Cortex of kidney (tissue), 1 donor: ENCODE measurements around the gene MANSC1.
"Not testable (repeated sequence)": the region's sequence is repeated elsewhere in the genome, so short reads cannot be mapped to it uniquely, and the experiment has no call there.

Source experiments
- DNase-seq: peaks from one replicate; lab custom pipeline; 2025; lab: John Stamatoyannopoulos, UW

Gene MANSC1

DNA sequence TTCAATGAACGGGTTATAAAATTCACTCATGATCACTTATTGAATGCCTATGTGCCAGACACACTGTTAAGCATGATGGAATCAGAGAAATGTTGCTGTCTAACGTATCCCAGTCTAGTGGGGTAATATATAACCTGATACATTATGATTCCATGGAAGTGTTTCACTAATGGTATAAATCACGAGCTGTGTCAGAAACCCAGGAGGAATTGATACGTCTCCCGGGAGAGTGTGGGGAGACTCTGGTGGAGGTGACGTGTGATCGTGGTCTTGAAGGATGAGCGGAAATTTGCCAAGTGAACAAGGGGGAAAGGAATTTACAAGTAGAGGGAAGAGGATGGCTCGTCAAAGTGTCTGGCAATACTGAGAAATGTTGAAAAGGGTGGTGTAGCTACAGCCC is 26.5 kb downstream of the MANSC1 start:
- no peak for DNase-seq

DNA sequence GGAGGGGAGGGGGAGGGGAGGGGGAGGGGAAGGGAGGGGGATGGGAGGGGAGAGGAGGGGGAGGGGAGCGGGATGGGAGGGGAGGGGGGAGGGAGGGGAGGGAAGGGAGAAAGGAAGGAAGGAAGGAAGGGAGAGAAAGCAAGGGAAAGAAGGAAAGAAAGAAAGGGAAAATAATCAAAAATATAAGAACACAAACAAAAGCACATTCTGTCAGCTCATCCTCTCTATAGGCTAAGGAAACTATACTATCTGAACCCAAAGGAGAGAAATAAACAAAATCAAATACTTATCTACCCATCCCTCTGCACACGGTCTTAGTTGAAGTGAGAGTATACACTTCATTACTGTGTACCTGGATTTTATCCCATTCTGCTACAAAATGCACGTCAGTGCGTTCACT is 26.9 kb downstream of the MANSC1 start:
- DNase-seq, result no peak

DNA sequence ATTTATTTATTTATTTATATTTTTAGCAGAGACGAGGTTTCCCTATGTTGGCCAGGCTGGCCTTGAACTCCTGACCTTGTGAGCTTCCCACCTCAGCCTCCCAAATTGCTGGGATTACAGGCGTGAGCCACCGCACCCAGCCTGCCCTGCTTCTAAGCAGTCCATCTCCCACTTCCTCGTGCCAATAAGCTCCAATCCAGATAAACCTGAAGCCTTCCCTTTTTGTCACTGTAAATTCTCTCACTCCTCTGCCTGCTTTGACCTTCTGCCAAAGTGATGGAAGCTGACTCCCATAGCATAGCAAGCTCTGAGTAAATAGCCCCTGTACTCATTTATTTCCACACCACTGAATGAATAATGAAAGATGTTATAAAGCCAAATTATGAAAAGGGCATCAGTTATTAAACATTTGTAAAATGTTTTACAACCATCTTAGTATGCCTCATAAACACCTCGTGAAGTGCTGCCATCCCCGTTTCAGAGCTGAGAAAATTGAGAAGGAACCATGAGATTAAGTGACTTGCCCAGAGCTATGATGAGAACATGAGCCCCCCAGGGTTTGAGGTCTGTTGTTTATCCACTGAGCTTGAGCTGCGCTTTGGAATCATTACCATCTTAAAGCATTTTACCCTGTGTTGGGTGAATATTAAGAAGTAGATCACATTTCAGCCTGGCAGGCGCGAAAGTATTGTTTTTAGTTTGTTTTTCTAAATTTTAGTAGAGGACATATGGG is 30.4 kb downstream of the MANSC1 start:
- no peak for DNase-seq

DNA sequence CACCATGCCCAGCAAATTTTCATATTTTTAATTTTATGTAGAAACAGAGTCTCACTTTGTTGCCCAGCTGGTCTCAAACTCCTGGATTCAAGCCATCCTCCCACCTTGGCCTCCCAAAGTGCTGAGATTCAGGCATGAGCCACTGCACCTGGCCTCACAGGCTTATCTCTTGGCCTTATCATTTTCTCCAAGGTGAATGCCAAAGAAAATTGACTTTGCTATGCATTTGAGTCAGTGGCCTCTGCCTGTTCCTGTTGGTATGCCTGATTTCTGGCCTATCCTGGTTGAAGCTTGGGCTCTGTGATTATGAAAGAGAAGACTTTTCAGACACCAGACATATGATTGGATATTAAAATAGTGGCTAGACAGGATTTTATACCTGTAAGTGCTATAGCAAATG is 34.2 kb downstream of the MANSC1 start:
- DNase-seq, result no peak

DNA sequence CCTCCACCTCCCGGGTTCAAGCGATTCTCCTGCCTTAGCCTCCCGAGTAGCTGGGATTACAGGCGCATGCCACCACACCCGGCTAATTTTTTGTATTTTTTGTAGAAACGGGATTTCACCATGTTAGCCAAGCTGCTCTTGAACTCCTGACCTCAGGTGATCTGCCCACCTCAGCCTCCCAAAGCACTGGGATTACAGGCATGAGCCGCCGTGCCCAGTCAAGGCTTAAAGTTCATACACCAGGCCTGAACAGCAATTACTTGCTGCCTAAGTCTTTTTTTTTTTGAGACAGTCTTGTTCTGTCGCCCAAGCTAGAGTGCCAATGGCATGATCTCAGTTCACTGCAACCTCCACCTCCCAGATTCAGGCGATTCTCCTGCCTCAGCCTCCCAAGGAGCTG is 39.3 kb downstream of the MANSC1 start:
- not testable (repeated sequence) for DNase-seq

DNA sequence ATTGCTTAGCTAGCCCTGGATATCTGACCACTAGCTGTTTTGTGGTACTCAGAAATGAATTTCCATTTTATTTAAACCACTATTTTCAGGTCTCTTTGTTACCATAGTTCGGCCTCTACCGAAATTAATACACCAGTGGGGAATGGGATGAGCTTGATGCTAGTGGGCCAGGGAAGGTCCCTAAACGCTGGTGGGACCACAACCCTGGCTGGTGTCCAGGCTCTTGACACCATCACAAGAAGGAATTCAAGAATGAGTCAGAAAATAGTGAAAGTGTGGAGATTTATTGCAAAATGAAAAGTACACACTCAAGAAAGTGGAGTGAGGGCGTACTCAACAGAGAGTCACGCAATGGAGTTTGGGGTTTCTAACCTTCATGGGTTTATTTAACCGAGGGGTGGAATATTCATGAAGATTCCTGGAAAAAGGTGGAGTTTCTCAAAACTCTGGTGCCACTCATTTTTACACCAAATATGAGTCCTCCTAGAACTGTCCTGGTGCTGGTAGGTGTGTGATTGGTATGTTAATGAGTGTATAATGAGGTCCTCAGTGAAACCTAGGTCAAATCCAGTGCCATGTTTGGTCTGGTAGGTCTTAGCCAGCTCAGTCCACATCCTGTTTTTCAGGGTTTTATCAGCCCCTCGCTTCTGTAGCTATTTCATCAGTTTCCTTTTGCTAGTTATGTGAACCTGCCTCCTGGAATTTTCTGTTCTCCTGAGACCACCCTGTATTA is 44.3 kb downstream of the MANSC1 start:
- DNase-seq, result no peak

DNA sequence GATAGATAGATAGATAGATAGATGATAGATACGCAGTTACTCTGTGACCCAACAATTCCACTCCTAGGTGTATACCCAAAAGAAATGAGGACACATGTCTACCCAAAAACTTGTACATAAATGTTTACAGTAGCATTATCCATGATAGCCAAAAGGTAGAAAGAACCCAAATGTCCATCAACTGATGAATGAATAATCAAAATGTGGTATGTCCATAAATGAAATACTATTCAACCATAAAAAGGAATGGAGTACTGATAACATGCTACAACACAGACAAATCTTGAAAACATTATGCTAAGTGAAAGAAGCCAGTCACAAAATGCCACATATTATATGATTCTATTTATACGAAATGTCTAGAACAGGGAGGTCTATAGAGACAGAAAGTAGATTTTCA is 47.1 kb downstream of the MANSC1 start:
- DNase-seq, result no peak

DNA sequence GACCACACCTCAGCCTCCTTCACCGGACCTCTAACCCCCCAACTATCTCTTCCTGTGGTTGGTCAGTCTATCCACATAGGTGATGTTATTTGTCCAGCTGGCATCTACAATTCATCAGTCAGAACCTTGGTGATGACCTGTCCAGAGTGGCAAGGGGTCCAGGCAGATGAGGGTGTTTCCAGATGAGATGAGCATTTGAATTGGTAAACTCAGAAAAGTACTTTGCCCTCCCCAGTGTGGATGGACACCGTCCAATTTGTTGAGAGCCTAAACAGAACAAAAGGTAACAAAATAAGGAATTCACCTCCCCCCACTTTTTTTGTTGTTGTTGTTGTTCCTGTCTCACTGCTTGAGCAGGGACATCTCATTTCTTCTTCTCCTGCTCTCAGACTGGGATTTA is 48.9 kb downstream of the MANSC1 start:
- no peak for DNase-seq

DNA sequence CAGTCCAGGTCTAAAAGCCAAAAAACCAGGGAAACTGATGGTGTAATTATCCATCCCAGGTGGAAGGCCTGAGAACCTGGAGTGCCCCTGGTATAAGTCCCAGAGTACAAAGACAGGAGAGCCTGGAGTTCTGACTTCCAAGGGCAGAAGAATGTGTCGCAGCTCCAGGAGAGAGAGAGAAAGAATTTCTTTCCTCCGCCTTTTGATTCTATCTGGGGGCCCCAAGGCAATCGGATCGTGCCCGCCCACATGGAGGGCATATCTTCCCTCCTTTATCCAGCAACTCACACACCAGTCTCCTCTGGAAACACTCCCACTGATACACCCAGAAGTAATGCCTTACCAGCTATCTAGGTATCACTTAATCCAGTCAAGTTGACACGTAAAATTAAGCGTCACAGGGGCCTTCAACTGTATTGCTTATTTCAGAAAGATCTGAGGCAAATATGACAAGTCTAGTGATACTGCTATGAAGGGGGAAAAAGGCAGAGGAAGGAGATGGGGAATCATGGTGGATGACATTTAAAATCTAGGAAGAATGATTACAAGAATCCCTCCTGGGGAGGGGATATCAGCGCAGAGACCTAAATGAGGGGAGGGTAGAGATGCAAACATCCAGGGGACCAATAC is 52.7 kb downstream of the MANSC1 start:
- DNase-seq, result no peak

DNA sequence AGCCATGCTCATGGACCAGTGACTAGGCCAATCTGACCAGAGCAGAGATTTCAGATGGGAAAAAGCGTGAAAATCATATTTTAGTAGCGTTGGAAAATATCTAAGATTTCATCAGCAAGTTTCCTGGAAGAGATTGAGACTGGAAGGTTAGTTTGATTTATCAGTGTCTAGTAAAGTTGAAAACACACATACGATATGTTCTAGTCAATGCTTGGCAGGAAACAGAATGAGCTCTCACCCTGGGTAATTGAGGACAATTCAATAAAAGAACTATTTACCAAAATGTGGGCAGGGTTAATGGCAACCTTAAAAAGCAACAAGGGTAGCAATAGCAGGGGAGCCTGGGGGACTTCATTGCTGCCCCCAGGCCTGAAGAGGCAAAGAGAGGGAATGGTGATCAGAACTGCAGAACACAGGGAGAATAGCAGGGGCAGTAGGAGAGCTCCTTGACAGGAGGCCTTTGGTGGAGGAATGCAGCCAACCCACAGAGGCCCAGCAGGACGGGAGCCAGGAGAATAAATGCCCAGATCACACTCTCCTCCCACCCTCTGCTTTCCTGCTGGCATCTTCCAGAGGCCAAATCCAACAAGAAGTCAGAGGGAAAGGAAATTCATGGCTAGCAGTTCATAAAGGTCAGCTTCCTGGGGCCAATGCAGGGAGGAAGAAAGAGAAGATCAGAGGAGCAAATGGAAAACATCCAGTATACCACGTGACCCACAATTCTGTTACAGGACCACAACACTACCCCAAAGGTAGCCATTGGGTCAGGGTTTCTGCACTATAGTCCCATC is 55.6 kb downstream of the MANSC1 start:
- DNase-seq, result no peak

DNA sequence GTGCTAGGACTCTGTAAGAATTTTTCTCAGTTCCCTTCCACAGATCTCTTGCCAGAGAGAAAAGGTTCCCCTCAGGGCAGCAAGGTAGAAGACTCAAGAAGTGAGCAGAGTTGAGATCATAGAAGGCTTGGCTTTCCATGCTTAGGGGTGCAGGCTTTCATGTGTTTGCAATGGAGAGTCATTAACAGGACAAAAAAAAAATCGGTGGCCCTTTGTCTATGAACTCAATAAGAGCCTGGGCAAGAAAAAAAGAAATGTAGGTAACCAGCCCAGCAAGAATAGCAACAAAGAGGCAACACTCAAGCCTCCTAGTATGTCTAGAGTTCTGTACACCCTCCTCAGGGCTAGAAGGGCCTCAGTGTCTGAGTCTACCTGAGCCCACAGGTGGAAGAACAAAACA is 59.8 kb downstream of the MANSC1 start:
- DNase-seq, result no peak

DNA sequence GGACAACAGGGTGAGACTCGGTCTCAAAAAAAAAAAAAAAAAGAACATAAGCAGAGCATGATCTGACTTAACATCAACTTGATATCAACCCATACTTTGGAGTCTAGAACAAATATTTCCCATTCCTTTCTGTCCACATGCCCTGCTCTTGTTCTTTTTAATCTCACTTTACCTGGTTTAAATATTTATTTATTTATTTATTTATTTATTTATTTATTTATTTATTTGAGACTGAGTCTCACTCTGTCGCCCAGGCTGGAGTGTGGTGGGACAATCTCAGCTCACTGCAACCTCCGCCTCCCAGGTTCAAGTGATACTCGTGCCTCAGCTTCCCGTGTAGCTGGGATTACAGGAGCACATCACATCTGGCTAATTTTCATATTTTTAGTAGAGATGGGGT is 63.6 kb downstream of the MANSC1 start:
- no peak for DNase-seq

DNA sequence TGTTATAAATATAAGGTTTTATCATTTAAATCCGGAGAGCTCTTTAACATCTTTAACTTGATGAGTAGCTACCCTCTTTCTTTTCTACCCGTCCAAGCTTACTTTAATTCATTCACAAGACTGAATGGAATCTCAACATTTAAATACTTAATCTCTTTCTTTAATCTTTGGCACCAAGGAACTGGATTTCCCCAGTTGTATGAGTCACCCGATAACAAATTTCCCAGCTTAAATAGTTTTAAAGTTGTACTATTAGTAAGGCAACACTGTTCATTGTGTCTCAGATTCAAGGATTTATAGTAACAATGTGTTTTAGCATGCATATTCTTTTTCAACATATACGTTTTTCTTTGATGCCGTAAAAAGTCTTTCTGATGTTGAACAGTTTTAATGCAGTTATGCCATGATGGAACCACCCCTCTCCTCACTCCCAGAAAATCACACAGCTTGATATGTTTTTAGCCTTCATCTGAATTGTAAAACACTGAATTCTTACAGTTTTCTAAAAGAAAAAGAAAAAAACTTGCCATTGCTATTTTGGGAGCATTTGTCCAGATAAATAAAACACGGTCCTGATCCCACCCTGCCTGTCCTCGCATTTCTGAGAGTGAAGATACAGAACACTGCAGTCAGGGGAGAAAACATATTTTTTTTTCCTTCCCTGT is 67.1 kb downstream of the MANSC1 start:
- no peak for DNase-seq

DNA sequence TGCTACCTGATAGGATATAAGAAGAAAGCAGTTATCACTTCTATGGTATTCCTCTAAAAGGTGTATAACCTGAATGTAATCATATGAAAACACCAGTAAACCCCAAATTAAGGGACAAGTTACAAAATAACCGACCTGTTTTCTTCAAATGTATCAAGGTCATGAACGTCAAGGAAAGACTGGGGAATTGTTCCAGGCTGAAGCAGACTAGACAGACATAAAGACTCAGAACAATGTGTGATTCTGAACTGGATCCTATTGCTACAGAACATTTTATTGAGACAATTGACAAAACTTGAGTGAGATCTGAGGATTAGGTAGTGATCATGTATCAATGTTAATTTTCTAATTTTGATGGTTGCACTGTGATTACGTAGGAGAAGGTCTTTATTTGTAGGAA is 67.8 kb downstream of the MANSC1 start:
- DNase-seq, result no peak

DNA sequence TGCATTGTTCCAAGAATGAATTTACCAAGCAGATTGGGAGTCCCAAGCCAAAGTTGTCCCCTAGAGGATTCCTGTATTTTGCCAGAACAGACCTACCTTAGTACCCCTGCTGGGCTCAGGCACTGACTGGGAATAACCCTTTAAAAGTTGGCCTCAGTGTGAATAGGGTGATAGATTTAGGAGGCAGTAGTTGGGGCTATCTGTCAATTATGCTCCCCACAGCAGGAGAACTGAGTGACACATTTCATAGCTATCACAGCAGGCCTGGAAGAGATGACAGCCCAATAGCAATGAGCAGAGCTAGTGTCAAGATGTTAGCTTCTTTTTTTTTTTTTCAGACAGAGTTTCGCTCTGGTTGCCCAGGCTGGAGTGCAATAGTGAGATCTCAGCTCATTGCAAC is 68.9 kb downstream of the MANSC1 start:
- no peak for DNase-seq

DNA sequence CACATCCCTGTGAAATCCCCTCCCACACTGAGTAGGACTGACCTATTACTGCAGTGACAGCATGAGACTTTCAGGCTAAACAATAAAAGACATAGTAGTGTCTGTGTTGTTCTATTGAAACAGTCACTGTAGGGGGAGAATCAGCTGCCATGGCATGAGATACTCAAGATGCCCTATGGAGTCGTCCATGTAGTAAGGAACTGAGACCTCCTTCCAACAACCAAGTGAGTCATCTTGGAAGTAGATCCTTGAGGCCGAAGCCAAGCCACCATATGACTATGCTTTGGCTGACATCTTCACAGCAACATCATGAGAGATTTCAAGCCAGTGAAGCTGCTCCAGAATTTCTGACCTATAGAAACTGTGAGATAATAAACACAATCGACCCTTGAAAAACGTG is 71.1 kb downstream of the MANSC1 start:
- DNase-seq, result no peak
